ENCODE data around the gene PSME3IP1. TPM values are rescaled to one million over a fixed set of nuclear protein-coding genes. Genes with fewer than 3 reads are reported as not detected.

The PSME3IP1 gene
- total and polyA plus RNA-seq, 5 donors from 2014 or later = 68.1 to 140 (median 72.6) TPM

- Mint-ChIP-seq H3K27me3 (no peaks in the 10 kb centered on the region), H3K27ac (peak overlapping the region; percentile 95 to 99 (median 98)), H3K4me1 (peaks cover 9 to 97% (median 53%) of the 10 kb centered on the region in 4 donors), H3K9me3 (no peaks in the 10 kb centered on the region), H3K36me3 (peaks cover 7% of the 10 kb centered on the region), H3K4me3 (peak overlapping the region; percentile 73 to 89 (median 80))
- peak overlapping the region; percentile 88 for H3K27ac ChIP-seq (ENCODE audit: insufficient read depth, low read length, poor library complexity, severe bottlenecking)
- H3K4me1 ChIP-seq (ENCODE audit: control insufficient read depth, insufficient read depth, low read length, poor library complexity, severe bottlenecking) = peaks cover 89% of the 10 kb centered on the region
- ATAC-seq (ENCODE audit: low read depth in 2 of 2) = no peak
- no peaks in the 10 kb centered on the region for H3K36me3 ChIP-seq (ENCODE audit: control insufficient read depth, insufficient read depth, low read length)
- H3K4me3 ChIP-seq (ENCODE audit: low read depth, low read length) = no peak overlapping the region
- no peak for DNase-seq
- no peaks in the 10 kb centered on the region for H3K27me3 ChIP-seq (ENCODE audit: control insufficient read depth, insufficient read depth, low read length)
- no peaks in the 10 kb centered on the region for H3K9me3 ChIP-seq (ENCODE audit: control insufficient read depth in 2 of 2, low read length in 2 of 2)
Measured at GRCh38 chr16:57132470-57132869, 53.4 kb downstream of the PSME3IP1 start.

- peak overlapping the region; percentile 95 to 99 (median 97) for H3K27ac Mint-ChIP-seq
- Histone ChIP-seq H3K36me3 (ENCODE audit: control insufficient read depth, insufficient read depth, low read length) (no peaks in the 10 kb centered on the region), H3K27ac (ENCODE audit: insufficient read depth, low read length, poor library complexity, severe bottlenecking) (peak overlapping the region; percentile 88), H3K4me1 (ENCODE audit: control insufficient read depth, insufficient read depth, low read length, poor library complexity, severe bottlenecking) (peaks cover 99% of the 10 kb centered on the region), H3K27me3 (ENCODE audit: control insufficient read depth, insufficient read depth, low read length) (no peaks in the 10 kb centered on the region), H3K4me3 (ENCODE audit: low read depth, low read length) (peak overlapping the region; percentile 52), H3K9me3 (ENCODE audit: control insufficient read depth in 2 of 2, low read length in 2 of 2) (no peaks in the 10 kb centered on the region)
- peak overlapping the region; percentile 73 to 96 (median 88) for H3K4me3 Mint-ChIP-seq
- peaks cover 10% of the 10 kb centered on the region for H3K36me3 Mint-ChIP-seq
- H3K9me3 Mint-ChIP-seq = peaks cover 0 to 2% (median 0%) of the 10 kb centered on the region in 7 donors
- no peak for ATAC-seq (ENCODE audit: low read depth in 2 of 2)
- DNase-seq = peak in 2 of 3 donors; percentile 29
- H3K27me3 Mint-ChIP-seq = no peaks in the 10 kb centered on the region
- peaks cover 9 to 99% (median 63%) of the 10 kb centered on the region in 4 donors for H3K4me1 Mint-ChIP-seq
Measured at GRCh38 chr16:57131351-57131970, 54.4 kb downstream of the PSME3IP1 start.

DNA sequence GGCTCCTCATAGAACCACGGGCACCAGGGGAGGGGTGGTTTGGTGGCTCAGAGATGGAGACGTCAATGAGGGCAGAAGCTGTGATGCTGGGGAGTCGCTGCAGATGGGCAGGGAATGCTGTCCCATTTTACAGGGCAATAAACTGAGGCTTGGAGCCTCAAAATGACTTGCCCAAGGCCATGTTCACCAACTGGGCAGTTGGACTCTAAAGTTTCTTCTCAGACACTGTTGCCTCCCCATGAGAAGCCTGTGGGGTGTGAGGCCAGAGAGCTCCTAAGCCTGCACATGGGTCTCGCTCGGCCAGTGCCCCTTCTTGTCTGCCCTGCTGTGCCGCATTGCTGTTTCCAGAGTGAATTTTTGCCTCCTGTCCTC lies 54.9 kb downstream of the PSME3IP1 start:
- H3K4me3 ChIP-seq (ENCODE audit: low read depth, low read length) = peak overlapping the region; percentile 52
- H3K4me1 ChIP-seq (ENCODE audit: control insufficient read depth, insufficient read depth, low read length, poor library complexity, severe bottlenecking) = peaks cover 99% of the 10 kb centered on the region
- Mint-ChIP-seq H3K36me3 (peaks cover 10% of the 10 kb centered on the region), H3K27ac (peak overlapping the region; percentile 95 to 99 (median 97)), H3K4me1 (peaks cover 9 to 99% (median 65%) of the 10 kb centered on the region in 4 donors), H3K27me3 (no peaks in the 10 kb centered on the region), H3K9me3 (peaks cover 0 to 2% (median 0%) of the 10 kb centered on the region in 7 donors), H3K4me3 (peak overlapping the region; percentile 73 to 96 (median 88))
- DNase-seq (no peak), ATAC-seq (ENCODE audit: low read depth in 2 of 2) (no peak)
- no peaks in the 10 kb centered on the region for H3K9me3 ChIP-seq (ENCODE audit: control insufficient read depth in 2 of 2, low read length in 2 of 2)
- H3K27ac ChIP-seq (ENCODE audit: insufficient read depth, low read length, poor library complexity, severe bottlenecking) = peak overlapping the region; percentile 88
- H3K27me3 ChIP-seq (ENCODE audit: control insufficient read depth, insufficient read depth, low read length) = no peaks in the 10 kb centered on the region
- H3K36me3 ChIP-seq (ENCODE audit: control insufficient read depth, insufficient read depth, low read length) = no peaks in the 10 kb centered on the region

GRCh38 chr16:57128771-57129389 lies 57.0 kb downstream of the PSME3IP1 start:
- Histone ChIP-seq H3K4me3 (ENCODE audit: low read depth, low read length) (peak overlapping the region; percentile 35), H3K4me1 (ENCODE audit: control insufficient read depth, insufficient read depth, low read length, poor library complexity, severe bottlenecking) (peaks cover 81% of the 10 kb centered on the region), H3K27me3 (ENCODE audit: control insufficient read depth, insufficient read depth, low read length) (no peaks in the 10 kb centered on the region), H3K27ac (ENCODE audit: insufficient read depth, low read length, poor library complexity, severe bottlenecking) (peak overlapping the region; percentile 88), H3K9me3 (ENCODE audit: control insufficient read depth in 2 of 2, low read length in 2 of 2) (no peaks in the 10 kb centered on the region), H3K36me3 (ENCODE audit: control insufficient read depth, insufficient read depth, low read length) (no peaks in the 10 kb centered on the region)
- H3K4me1 Mint-ChIP-seq = peaks cover 6 to 99% (median 65%) of the 10 kb centered on the region in 4 donors
- DNase-seq = peak; percentile 43 to 88 (median 79)
- H3K27ac Mint-ChIP-seq = peak overlapping the region; percentile 95 to 100 (median 99)
- H3K27me3 Mint-ChIP-seq = no peaks in the 10 kb centered on the region
- peak; percentile 90 to 91 for ATAC-seq (ENCODE audit: low read depth in 2 of 2)
- H3K4me3 Mint-ChIP-seq = peak overlapping the region; percentile 73 to 95 (median 86)
- H3K36me3 Mint-ChIP-seq = peaks cover 10% of the 10 kb centered on the region
- peaks cover 0 to 2% (median 0%) of the 10 kb centered on the region in 7 donors for H3K9me3 Mint-ChIP-seq

DNA sequence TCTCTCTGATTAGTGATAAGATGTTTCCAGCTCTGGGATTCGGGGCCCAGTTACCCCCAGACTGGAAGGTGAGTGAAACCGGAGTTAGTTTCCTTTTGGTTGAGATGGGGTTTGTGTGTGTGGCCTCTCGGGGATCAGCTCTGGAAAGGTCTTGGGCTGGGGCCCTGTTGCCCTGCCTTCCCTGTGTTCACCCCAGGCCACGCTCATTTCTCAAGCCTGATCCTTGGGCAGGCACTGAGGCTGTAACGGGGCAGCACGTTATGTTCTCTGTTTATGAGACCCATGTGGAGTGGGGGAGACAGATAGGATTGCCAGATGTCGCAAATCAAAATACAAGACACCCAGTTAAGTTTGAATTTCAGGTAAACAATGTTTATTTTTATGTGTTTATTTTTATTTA lies 58.0 kb downstream of the PSME3IP1 start:
- H3K27ac Mint-ChIP-seq = peak overlapping the region; percentile 90 to 96 (median 95)
- H3K4me3 Mint-ChIP-seq = peak overlapping the region; percentile 44 to 89 (median 66)
- H3K4me1 Mint-ChIP-seq = peaks cover 6 to 98% (median 65%) of the 10 kb centered on the region in 4 donors
- H3K27me3 Mint-ChIP-seq = no peaks in the 10 kb centered on the region
- DNase-seq (no peak), ATAC-seq (ENCODE audit: low read depth in 2 of 2) (no peak)
- no peaks in the 10 kb centered on the region for H3K9me3 ChIP-seq (ENCODE audit: control insufficient read depth in 2 of 2, low read length in 2 of 2)
- peaks cover 0 to 2% (median 0%) of the 10 kb centered on the region in 7 donors for H3K9me3 Mint-ChIP-seq
- H3K27me3 ChIP-seq (ENCODE audit: control insufficient read depth, insufficient read depth, low read length) = no peaks in the 10 kb centered on the region
- no peak overlapping the region for H3K4me3 ChIP-seq (ENCODE audit: low read depth, low read length)
- H3K4me1 ChIP-seq (ENCODE audit: control insufficient read depth, insufficient read depth, low read length, poor library complexity, severe bottlenecking) = peaks cover 77% of the 10 kb centered on the region
- no peaks in the 10 kb centered on the region for H3K36me3 ChIP-seq (ENCODE audit: control insufficient read depth, insufficient read depth, low read length)
- peak overlapping the region; percentile 88 for H3K27ac ChIP-seq (ENCODE audit: insufficient read depth, low read length, poor library complexity, severe bottlenecking)
- H3K36me3 Mint-ChIP-seq = peaks cover 10% of the 10 kb centered on the region

DNA sequence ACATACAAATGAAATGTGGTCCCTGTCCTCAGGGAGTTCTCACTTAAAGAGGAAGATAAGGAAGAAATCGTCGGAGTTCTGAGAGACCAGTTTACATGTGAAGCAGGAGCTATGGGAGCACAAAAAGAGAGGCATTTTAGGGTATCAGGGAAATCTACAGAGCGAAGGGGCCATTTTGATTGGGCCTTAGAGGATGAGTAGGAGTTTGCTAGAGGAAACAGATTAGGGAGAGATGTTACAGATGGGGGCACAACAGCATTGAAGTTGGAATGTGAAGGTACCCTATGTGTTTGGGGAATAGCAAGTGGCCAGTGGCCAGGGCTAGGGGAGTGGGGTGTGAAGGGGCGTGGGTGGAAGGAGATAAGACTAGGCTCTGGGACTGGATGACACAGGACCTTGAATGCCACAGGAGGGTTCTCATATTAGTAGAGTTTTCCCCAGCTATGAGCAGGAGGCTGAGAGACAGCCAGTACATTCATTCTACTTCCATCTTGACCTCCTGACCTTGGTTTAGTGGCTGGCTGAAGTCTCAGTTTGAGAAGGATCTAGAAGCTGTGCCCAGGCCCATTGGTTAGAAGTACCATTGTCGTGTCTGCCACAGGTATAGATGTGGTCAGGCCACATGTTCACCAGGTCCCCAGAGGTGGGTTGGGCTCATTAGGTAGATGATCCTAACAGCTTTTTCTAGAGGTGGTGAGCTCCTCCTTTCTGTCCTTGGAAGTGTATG lies 58.6 kb downstream of the PSME3IP1 start:
- peaks cover 71% of the 10 kb centered on the region for H3K4me1 ChIP-seq (ENCODE audit: control insufficient read depth, insufficient read depth, low read length, poor library complexity, severe bottlenecking)
- peak overlapping the region; percentile 44 to 89 (median 66) for H3K4me3 Mint-ChIP-seq
- no peak for ATAC-seq (ENCODE audit: low read depth in 2 of 2)

DNA sequence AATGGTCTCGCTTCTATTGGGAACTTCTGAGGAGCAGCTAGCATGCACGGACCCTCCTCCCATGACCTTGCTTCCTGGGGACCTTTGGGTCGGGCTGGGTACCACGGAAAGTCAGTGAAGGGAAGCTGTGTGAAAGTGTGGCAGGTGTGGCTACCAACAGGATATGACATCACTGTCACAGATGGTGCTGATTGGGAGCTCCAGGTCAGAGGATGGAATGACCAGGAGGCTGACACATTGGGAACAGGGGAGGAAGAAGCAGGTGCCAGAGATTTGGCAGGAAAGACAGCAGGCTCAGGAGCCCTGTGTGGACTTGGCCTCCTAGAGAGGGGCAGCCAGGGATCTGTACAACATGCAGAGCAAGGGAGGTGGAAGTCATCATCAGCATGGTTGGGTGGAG lies 59.4 kb downstream of the PSME3IP1 start:
- peaks cover 0 to 2% (median 0%) of the 10 kb centered on the region in 7 donors for H3K9me3 Mint-ChIP-seq
- Histone ChIP-seq H3K9me3 (ENCODE audit: control insufficient read depth in 2 of 2, low read length in 2 of 2) (no peaks in the 10 kb centered on the region), H3K36me3 (ENCODE audit: control insufficient read depth, insufficient read depth, low read length) (no peaks in the 10 kb centered on the region), H3K27ac (ENCODE audit: insufficient read depth, low read length, poor library complexity, severe bottlenecking) (peak overlapping the region; percentile 88), H3K4me1 (ENCODE audit: control insufficient read depth, insufficient read depth, low read length, poor library complexity, severe bottlenecking) (peaks cover 63% of the 10 kb centered on the region), H3K4me3 (ENCODE audit: low read depth, low read length) (no peak overlapping the region), H3K27me3 (ENCODE audit: control insufficient read depth, insufficient read depth, low read length) (no peaks in the 10 kb centered on the region)
- peaks cover 6 to 84% (median 60%) of the 10 kb centered on the region in 4 donors for H3K4me1 Mint-ChIP-seq
- no peaks in the 10 kb centered on the region for H3K27me3 Mint-ChIP-seq
- ATAC-seq (ENCODE audit: low read depth in 2 of 2) = no peak
- H3K27ac Mint-ChIP-seq = peak overlapping the region; percentile 90 to 96 (median 95)
- H3K36me3 Mint-ChIP-seq = peaks cover 6% of the 10 kb centered on the region
- DNase-seq = peak in 1 of 3 donors; percentile 41
- H3K4me3 Mint-ChIP-seq = peak overlapping the region in 3 of 4 donors; percentile 24 to 77 (median 33)

More for the DNA sequence above, 58.6 kb downstream of the PSME3IP1 start:
- H3K27ac Mint-ChIP-seq = peak overlapping the region; percentile 90 to 96 (median 95)
- H3K4me1 Mint-ChIP-seq = peaks cover 6 to 92% (median 62%) of the 10 kb centered on the region in 4 donors
- H3K27me3 Mint-ChIP-seq = no peaks in the 10 kb centered on the region
- peak in 2 of 3 donors; percentile 27 to 28 for DNase-seq
- H3K9me3 Mint-ChIP-seq = peaks cover 0 to 2% (median 0%) of the 10 kb centered on the region in 7 donors
- Histone ChIP-seq H3K4me3 (ENCODE audit: low read depth, low read length) (no peak overlapping the region), H3K36me3 (ENCODE audit: control insufficient read depth, insufficient read depth, low read length) (no peaks in the 10 kb centered on the region), H3K27ac (ENCODE audit: insufficient read depth, low read length, poor library complexity, severe bottlenecking) (peak overlapping the region; percentile 88), H3K9me3 (ENCODE audit: control insufficient read depth in 2 of 2, low read length in 2 of 2) (no peaks in the 10 kb centered on the region), H3K27me3 (ENCODE audit: control insufficient read depth, insufficient read depth, low read length) (no peaks in the 10 kb centered on the region)
- H3K36me3 Mint-ChIP-seq = peaks cover 10% of the 10 kb centered on the region

All from CD4-positive, CD25-positive, alpha-beta regulatory T cell (primary cell).